GM18951 (cell line): ENCODE measurements around the gene RAB36.

ENCODE experiments used
- POLR2A ChIP-seq: IDR thresholded peaks from 4 replicates; pipeline ENCODE4 v1.6.1; 2011; ENCODE audit warnings: mild to moderate bottlenecking; ENCODE audit not compliant: insufficient read length, insufficient read depth; ENCODE audit errors: extremely low read depth
- in situ Hi-C: fragments of 300-500 bp; cut with MboI; formaldehyde crosslinking; loops from one replicate; pipeline ENCODE4 v1.12.0; 2022; ENCODE audit warnings: low sequenced_read_pairs, mixed read lengths, inconsistent platforms; ENCODE audit not compliant: unreplicated experiment

RAB36 gene

DNA sequence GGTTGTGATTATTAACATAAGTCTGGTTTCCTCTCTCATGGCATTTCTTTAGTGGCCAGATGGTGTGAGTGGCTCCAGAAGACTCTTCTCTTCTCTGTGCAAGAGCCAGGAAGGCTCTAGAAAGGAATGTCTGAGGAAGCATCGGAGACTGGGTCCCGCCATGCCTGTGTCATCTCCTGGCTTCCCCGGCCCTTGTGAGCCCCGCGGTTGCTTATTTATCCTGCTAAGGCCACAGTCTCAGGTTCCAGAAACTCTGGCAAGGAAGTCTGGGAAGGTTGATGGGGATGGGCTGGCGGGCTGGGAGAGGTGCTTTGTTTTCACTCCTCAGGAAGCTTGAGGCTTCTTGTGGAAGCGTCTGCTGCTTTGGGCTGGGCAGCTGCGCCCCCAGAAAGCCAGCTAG is 53.9 kb downstream of the RAB36 start:
- in situ Hi-C loops: no loop called here
- TF ChIP-seq POLR2A: no peak

DNA sequence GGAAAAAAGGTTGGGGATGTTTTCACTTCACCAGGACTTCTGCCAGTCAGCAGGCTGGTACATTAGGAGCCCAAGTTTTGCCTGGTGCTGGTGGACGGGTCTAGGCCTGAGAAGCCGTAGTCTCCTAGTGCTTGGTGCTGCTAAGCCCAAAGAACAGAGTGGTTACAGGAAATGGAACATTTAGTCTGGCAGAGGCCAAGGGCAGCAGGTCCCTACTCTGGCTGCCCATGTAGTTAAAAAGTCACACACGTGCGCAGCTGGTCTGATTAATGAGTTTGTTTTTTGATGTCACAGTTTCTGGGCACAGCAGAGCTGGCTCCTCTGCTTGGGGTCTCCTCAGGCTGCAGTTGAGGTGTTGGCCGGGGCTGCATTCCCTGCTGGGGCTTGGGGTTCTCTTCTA is 55.6 kb downstream of the RAB36 start:
- in situ Hi-C loops: no loop called here
- no peak for TF ChIP-seq POLR2A

DNA sequence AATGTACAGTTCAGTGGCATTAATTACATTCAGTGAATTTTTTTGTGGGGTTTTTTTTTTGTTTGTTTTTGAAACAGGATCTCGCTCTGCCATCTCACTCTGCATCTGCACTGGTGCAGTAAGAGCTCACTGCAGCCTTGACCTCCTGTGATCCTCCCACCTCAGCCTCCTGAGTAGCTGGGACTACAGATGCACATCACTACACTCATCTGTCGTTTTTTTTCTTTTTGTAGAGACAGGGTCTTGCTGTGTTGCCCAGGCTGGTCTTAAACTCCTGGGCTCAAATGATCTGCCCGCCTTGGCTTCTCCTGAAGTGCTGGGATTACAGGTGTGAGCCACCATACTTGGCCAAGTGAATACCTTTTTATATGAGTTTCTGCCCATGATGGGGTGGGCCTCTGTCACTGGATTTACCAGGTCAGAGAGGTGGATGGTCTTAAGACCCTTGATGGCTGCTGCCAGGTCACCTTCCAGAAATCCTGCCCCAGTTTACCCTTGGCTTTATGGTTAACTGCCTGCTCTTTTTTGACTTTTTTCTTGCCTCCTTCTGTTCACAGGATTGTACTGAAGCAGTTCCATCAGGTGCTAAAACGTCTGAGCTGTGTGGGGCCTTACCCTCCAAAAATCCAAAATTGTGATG is 57.7 kb downstream of the RAB36 start:
- in situ Hi-C loops: no loop called here
- TF ChIP-seq POLR2A: no peak

DNA sequence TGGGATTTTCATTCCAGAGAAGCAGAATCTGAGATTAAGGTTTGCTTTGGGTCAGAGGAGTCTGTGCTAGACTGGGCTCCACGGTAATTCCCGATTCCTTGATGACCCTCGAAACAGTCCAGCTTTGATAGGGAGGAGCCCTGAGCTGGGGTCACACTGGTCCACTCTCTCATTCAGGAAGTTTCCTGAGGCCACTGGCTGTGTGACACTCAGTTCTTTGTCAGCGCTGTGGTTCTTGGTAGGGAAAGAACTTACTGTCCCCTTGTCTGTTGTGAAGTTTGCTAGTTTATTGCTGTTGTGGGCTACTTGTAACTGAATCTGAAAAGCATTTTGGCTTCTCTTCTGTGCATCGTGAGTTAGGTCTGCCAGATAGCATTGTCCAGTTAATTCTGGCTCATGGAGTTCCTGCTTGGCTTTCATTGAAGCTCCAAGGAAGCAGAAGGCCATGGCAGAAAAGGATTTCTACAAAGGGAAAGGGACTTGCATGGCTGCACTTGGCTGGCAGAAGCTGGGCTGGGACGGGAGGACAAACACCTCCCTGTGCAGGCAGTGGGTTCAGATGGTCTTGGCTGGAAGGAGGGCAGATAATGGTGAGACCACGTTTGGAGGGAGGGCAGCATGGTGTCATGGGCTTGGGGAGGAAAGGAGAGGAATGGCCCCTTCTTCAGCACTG is 58.3 kb downstream of the RAB36 start:
- in situ Hi-C loops: no loop called here
- TF ChIP-seq POLR2A: no peak

DNA sequence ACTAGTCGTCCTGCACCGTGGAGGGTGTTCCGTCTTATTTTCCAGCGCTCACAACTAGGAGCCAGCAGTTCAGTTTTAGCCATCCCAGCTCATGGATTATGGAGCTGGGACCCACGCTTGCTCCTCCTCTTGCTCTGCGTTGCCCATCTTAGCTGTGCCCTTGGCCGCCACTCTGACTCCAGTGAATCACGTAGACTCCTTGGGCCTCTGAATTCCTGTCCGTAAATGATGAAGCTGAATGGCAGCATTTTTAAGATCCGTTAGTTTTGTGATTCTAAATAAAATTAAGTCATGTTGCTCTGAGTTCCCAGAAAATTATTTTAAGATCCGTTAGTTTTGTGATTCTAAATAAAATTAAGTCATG is 58.8 kb downstream of the RAB36 start:
- in situ Hi-C loops: no loop called here

DNA sequence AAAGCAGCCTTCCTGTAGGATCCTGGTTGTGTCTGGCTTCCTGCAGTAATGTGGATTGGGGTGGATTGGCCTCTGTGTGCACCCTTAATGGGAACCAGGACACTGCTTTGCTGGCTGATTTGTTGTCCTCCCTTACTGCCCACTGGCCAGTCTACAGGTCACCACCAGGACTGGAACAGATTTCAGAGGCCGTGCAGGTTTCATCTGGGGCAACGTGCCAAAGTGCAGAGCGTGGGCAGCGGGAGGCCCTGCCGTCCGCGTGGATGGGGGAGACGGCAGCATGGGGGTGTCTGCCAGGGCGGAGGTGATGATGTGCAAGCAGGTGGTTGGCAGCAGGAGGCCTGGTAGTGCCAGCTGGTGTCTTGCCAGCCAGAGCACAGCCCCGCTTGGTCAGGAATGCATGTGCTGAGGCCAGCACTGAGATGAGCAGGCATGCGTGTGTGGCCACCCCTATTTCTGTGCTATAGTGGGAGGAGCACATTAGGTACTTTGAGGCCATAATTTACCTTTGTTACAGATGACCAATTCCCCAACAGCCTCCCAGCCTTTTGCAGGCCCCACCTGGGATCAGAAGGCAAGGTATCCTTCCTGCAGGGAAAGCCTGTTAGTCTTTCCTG is 59.4 kb downstream of the RAB36 start:
- TF ChIP-seq POLR2A: no peak
- in situ Hi-C loops: no loop called here

More for the DNA sequence above, 58.8 kb downstream of the RAB36 start:
- no peak for TF ChIP-seq POLR2A

DNA sequence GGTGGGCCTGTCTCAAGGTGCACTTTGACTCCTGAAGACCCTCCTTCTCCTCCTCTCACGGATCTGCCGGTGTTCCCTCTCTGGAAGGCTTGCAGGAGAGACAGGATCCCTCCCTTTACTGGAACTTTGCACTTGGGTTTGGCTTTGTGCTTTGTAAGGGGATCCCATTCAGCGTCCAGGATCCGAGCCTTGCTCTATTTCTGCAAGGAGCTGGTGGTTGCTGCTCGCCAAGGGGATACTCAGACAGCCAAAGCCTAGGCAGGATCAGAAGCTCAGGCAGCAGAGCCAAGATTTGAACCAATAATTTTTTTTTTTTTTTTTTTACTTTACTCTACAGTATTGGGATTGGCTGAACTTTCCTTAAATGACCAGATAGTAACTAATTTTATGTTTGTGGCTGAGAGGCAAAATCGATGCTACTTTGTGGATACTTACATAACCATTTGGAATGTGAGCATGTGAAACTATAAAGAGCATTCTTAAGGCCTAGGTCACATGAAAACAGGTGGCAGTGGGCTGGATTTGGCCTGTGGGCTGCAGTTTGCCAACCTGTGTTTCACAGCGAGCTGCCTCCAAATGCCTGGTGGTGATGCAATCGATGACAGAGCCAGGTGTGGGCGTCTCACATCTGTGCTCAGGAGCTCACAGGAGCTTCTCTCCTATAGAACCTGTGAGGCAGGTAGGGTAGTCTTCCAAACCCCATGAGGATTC is 60.2 kb downstream of the RAB36 start:
- in situ Hi-C loops: no loop called here
- no peak for TF ChIP-seq POLR2A

DNA sequence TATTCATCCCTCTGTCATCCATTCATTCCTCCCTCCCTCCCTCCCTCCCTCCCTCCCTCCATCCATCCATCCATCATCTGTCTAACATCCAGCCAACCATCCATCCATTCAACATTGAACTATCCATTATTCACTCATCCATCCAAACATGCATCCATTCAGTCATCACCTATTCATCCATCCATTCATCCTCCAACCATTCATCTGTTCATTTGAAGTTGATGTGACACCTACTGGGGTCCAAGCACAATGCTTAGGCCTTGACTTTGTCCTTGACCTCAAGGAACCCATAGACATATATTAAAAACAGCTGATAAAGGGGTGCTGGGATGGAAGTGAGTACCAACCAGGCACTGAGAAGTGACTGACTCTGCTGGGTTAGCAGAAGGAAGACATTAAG is 61.6 kb downstream of the RAB36 start:
- in situ Hi-C loops: no loop called here
- TF ChIP-seq POLR2A: no peak

DNA sequence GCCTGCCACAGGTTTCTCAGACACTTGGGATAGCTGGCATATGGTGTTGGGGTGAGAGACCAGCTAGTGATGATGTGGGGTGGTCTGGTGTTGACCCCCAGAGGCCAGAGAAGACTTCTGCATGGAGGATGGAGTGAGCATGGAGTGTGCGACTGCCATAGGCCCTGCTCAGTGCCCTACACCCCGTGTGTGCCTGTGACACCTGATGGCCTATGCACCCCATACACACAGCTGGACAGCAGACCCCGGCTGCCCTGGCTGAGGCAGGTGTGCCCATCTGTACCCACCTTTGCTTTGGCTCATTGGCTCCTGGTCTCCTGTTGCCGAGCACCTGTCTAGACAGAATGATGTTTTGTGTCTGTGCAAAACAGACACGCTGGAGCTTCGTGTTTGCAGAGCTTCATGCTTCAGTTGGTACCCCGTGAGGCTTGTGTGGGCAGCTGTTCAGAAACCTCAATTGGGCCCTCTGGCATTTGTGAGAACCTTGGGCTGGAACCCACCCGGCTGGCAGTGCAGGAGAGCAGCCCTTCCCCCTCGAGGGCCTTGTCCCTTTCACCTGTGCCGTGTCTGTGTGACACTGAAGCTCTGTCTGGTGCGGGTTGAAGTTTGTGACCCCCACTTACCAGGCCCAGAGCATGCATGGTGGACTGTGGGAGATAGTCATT is 62.6 kb downstream of the RAB36 start:
- no peak for TF ChIP-seq POLR2A
- in situ Hi-C loops: no loop called here

DNA sequence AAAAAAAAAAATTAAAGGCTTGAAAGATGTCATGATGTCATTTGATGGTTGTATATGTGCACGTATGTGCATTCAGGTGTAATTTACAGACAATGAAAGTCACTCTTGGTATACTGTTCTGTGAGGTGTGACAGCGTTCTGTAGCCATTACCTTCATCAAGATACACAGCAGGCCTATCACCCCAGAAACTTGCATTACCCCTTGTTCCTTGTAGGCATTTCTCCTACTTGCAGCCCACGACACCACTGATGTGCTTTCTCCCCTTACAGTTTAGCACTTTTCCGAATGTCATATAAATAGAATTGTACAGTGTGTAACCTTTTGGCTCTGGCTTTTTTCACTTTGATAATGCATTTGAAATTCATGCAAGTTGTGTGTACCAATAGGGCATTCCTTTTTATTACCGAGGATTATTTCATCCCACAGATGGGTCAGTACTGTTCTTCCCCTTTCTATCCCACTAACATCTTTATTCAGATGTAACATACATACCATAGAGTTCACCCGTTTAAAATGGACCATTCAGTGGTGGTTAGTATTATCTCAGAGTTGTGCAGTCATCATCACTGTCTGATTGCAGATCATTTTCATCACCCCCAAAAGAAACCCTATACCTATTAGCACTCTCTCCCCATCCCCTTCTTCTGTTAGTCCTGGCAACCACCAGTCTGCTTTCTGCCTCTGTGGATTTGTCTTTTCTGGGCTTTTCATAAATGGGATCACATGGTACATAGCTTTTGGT is 65.3 kb downstream of the RAB36 start:
- in situ Hi-C loops: no loop called here
- TF ChIP-seq POLR2A: no peak

DNA sequence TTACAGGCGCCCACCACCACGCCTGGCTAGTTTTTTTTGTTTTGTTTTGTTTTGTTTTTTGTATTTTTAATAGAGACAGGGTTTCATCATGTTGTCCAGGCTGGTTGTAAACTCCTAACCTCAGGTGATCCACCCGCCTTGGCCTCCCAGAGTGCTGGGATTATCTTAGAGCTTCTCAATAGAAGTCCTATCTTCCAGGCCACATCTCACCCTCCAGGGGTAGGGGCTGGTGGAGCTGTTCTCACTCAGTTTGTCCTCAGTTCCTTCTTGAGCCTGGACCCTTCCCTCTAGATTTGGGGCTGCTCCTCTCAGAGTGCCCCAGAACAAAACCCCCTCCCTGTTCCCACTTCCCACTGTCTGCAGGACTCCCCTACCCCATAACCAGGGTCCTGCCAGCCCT is 66.3 kb downstream of the RAB36 start:
- in situ Hi-C loops: no loop called here
- TF ChIP-seq POLR2A: no peak
